Lung microvascular endothelial cell (primary cell): ENCODE results near the gene ACOT6. TPM values are rescaled to one million over a fixed set of nuclear protein-coding genes. Genes with fewer than 3 reads are reported as not detected.
"Not testable (repeated sequence)": the region's sequence is repeated elsewhere in the genome, so short reads cannot be mapped to it uniquely, and the experiment has no call there.

Experiments used
- DNase-seq, 2 donors: peaks; one replicate each; pipeline versions ENCODE4 v3.0.0 to v3.0.0-alpha.2; 2010; ENCODE audit warnings: low read depth in 2 of 2
- total RNA-seq: library from RNA; depleted of rRNA; stranded (reverse); fragments of >200 nt; gene quantifications from 2 replicates; pipeline ENCODE4 v1.2.1, GENCODE V29; 2014

The ACOT6 gene
- total RNA-seq, 1 donor from 2014 or later = under 0.01 TPM

DNA sequence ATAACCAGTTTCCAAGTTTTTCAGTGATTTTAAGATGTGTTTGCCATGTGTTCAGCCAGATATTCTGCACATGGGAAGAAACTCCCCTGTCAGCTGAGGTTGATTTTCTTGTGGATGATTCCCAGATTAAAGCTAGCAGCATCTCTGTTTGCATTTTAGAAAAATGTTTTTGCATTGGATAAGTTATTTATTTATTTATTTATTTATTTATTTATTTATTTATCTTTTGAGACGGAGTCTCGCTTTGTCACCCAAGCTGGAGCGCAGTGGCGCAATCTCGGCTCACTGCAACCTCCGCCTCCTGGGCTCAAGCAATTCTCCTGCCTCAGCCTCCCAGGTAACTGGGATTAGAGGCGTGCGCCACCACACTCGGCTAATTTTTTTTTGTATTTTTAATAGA is 17.8 kb upstream of the ACOT6 start:
- no peak for DNase-seq

DNA sequence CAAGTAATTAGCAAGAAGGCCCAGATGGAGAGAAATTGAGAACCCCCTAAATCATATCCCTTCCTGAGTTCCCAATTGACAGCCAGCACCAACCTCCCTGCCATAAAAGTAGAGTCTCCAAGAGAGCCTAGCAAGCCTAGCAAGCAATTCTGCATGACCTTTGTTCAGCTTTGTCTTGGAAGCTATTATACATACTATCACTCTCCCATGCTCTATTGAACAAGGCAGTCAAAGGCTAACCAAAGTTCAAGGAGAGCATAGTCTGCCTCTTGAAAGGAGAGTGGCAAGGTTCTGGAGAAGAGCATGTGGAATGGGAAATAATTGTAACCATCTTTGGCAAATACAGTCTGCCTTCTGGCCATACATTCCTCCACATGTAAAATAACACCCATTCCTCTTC is 12.8 kb upstream of the ACOT6 start:
- no peak for DNase-seq

DNA sequence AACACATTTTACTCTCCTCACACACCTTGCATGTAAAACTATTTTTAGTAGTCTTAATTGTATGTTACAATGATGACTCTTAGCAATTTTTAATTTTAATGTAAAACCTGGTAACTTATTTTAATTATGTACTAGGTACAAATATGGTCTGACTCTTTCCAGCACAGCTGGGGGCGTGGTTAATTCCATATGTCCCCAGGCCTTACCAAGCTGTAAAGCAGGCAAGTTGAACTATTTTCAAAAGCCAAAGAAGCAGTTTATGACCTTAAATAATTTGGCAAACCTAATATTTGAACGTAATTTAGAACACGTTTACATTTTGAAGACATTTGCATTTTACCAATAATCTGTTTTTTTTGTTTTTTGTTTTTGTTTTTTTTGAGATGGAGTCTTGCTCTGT is 9.3 kb upstream of the ACOT6 start:
- DNase-seq = no peak

DNA sequence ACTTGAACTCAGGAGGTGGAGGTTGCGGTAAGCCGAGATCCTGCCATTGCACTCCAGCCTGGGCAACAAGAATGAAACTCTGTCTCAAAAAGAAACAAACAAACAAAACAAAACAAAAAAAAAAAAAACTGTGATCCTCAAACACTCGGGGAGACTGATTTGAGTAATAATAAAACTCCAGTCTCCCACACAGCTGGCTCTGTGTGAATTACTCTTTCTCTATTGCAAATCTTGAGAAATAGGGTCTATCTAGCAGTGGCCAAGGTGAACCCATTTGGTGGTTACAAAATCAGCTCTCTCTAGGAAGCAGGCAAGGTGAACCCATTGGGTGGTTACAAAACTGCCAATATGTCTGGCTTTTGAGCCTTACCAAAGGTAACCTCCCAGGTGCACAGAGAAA is 6.0 kb upstream of the ACOT6 start:
- DNase-seq = no peak

DNA sequence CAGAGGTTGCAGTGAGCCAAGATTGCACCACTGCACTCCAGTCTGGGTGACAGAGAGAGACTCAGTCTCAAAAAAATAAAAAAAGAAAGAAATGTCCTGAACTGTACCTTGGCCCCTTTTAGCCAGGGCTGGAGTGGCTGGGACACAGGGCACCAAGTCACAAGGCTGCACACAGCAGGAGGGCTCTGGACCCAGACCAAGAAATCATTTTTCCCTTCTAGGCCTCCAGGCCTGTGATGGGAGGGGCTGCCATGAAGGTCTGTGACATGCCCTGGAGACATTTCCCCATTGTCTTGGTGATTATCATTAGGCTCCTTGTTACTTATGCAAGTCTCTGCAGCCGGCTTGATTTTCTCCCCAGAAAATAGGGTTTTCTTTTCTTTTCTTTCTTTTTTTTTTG is 5.1 kb upstream of the ACOT6 start:
- no peak for DNase-seq

DNA sequence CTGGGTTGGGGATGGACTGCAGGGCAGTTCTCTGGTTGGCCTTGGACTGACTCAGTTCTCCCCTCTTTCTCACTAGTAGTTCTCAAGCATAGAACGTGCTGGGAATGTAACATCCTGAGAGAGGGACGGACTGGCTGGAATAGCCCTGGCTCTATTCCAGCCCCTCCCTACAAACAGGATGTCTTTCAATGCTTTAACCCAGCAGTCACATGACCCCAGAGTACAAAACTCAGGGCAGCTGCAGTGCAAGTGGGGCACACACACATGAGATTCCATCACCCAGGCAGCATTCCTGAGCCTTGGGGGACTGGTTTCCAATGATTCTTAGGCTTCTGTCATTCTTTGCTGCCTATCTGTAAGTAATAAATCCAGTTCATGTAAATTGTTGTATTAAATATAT is 1.6 kb upstream of the ACOT6 start:
- peak; percentile 62 for DNase-seq

DNA sequence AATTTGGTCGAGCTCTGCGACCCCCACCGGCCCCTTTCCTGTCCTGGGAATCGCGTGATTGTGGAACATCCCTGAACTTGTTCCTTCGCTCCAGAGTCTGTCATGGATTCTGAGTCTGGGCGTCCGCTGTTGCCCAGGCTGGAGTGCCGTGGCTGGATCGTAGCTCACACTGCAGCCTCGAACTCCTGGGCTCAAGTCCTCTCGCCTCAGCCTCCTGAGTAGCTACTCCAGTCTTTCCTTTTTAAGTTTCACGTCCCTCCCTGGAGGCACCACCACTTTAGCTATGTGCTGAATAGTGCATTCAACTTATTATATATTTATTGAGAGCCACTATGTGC is 698 bp downstream of the ACOT6 start:
- no peak for DNase-seq

DNA sequence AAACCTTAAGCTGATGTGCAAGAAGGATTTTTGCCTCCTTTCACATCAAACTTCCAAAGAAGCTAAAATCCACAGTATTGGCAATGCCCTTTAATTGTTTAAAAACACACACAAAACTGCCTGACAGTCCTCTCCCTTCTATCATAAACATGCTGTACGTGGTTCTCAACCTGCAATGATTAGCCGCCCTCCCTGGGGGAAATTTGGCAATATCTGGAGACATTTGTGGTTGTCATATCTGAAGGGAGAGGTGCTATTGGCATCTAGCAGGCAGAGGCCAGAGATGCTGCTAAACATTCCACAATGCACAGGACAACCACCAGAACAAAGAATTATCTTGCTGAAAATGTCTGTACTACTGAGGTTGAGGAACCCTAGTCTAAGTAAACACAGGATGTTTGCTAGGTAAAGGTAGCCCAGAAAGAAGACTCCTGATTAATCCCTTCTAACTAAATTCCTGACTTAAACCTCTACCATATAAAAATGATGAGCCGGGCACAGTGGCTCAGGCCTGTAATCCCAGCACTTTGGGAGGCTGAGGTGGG is 1.2 kb downstream of the ACOT6 start:
- DNase-seq = no peak

DNA sequence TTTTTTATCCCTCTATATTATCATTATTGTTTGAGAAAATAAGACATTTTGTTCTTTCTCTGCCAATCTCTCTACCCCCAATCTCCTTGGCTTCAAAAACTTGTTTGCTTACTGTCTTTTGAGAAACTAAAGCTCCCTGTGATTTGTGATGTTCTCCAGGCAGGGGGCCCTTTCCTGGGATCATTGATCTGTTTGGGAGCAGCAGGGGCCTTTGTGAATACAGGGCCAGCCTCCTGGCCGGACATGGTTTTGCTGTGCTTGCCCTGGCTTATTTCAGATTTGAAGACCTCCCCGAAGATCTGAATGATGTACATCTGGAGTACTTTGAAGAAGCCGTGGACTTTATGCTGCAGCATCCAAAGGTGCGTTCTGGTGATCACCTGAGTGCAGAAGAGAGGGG is 4.5 kb downstream of the ACOT6 start:
- DNase-seq = no peak

DNA sequence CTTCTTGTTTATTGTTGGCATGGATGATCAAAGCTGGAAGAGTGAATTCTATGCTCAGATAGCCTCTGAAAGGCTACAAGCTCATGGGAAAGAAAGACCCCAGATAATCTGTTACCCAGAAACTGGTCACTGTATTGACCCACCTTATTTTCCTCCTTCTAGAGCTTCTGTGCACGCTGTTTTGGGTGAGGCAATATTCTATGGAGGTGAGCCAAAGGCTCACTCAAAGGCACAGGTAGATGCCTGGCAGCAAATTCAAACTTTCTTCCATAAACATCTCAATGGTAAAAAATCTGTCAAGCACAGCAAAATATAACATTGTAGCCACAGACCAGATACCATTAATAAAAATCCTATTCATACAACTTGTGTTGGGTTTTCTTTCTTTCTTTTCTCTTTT is 7.2 kb downstream of the ACOT6 start:
- DNase-seq = no peak

DNA sequence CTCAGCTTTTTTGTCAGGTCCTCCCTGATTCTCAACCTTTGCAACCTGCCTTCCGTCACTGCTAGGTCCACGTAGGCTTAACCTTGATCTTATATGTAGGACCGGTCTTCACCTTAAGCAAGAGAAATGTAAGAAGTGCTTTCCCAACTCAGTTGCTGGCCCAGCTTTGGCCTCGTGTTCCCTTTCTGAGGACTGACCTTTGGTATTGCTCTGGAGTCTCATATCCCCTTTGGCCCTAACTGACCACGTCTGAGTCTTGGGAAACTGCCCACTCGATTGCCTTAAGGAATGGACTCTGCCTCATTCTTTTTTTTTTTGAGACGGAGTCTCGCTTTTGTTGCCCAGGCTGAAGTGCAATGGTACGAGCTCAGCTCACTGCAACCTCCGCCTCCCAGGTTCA is 8.0 kb downstream of the ACOT6 start:
- no peak for DNase-seq

DNA sequence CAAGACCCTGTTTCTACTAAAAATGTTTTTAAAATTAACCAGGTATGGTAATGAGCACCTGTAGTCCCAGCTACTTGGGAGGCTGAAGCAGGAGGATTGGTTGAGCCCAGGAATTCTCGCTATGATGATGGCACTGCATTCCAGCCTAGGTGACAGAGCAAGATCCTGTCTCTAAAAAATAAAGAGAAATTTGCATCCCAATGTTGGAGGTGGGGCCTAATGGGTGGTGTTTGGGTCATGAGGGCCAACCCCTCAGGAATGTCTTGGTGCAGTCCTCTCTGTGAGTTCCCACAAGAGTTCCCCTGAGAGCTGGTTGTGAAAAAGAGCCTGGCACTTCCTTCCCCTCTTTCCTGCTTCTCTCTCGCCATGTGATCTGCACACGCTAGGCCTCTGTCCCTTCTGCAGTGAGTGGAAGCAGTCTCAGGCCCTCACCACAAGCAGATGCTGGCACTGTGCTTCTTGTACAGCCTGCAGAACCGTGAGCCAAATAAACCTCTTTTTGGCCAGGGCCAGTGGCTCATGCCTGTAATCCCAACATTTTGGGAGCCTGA is 11.3 kb downstream of the ACOT6 start:
- DNase-seq = no peak

DNA sequence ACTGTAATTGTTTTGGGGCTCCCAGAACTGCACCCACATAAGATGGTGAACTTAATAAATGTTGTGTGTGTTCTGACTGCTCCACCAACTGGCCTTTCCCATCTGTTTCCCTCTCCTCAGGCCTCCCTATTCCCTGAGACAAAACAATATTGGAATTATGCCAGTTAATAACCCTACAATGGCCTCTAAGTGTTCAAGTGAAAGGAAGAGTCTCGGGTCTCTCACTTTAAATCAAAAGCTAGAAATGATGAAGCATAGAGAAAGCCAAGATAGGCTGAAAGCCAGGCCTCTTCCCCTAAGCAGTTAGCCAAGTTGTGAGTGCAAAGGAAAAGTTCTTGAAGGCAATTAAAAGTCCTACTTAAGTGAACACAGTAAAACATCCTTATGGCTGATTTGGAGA is 13.4 kb downstream of the ACOT6 start:
- peak in 1 of 2 donors; percentile 10 for DNase-seq

DNA sequence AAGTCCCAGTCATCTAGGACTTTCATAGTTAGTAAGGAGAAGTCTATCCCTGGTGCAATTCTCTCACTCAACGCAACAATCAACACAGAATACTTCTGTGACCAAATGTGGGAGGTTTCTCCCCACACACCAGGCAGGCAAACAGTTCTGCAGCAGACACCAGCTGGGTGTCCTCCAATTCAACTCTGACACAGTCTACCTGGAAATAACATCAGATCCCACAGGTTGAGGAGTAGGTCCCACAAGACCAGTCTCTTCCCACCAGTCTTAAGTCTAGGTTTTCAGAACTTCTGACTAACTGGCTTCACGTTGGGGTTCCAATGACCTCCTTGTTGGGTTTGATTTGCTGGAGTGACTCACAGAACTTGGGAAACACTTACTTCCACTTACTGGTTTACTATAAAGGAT is 14.8 kb downstream of the ACOT6 start:
- DNase-seq = no peak

DNA sequence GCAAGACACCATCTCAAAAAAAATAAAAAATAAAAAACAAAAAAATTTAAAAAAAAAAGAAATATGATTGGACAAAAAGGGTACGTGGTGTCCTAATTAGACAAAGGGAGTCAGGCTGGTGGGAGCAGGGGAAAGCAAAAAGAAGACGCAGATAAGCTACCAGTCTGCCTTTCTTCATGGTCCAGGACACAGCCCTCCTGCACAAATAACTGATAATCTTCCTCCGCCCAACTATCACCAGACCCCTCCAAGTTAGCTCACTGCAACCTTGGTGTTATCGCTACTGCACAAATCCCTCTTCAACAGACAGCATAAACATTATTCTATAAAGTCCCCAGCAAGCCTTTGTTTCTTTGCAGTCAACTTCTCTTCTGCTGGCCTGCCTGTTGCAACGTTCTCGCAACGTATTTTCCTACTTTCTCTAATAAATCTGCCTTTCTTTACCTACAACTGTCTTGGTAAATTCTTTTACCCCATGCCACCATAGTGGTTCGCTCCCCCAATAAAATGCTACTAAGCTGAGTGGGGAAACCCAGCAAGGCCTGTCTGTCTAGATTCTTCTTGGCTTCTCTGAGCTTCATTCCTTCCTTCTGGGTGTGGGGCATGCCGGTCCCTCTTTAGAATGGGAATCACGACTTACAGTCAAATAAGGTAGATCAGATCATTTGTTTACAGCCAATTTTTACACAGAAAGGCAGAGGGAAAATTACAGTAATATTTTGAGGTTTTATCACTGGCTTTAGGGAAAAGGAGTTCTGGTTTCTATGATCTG is 17.9 kb downstream of the ACOT6 start:
- DNase-seq = no peak

DNA sequence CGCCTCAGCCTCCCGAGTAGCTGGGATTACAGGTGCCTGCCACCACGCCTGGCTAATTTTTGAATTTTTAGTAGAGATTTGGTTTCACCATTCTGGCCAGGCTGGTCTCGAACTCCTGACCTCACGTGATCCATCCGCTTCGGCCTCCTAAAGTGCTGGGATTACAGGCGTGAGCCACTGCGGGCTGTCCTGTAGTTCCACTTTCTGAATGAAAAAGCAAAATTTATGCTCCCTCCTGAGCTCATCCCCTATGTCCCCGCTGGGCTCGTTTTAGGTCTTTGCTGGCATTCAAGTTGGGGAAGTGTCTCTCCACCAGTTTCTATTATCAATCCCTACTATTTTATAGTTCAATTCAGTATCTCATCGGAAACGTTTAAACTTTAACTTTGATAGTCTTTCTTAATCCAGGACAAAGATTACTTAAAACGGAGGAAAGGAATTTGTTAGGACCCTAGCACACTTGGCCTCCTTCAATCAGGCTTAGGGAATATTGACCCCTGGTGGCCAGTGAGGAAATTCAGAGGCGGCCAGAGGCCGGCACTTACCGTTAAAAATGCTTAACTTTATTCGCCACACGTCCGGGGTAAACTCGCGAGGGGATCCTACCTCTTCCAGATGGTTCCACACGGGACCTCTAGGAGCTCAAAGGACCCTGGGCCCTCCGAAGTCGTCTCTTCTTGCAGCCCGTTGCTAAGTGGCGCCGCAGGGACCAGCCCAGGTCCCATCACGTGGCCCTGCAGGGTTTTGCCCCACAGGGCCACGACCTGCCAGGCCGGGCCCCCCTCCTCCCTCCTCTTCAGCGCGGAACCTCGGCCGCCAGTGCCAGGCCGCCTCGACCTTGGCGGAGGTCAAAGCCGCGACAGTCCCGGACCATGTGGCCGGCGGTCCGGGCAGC is 21.0 kb downstream of the ACOT6 start:
- DNase-seq = peak; percentile 71 to 78

DNA sequence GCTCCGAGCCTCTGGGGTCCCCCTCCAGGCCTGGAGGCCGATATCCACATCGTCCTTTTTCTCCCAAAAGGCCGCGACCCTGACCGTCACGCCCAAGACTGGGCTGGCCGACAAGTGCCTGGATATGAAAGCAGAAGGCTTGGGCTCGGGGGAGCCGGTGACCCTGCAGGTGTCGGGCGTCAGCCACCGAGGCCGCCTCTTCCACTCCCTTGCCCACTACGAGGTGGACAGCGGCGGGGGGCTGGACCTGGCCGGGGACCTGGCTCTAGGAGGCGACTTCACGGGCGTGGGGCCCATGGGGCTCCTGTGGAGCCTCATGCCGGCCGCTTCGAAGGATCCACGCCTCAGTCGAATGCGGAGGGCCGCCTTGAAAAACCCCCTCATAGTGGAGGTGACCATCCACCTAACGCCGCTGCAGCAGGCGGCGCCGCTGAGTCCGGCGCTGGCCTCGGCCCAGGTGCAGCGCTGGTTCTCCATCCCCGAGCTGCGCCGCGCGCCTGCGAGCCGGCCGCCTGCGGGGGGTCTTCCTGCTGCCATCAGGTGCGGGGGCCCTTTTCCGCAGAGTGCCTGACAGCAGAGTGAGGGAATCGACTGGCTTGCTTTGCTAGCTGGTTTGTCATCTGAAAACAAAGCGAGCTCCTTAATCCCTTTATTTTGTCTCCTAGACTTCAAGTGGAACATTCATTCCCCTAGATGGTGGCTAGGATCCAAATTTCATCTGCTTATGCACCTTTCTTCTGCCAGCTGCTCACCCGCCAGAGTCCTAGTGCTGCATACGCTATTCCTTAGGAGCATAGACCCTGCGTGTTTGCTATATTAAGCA is 21.9 kb downstream of the ACOT6 start:
- DNase-seq = peak; percentile 21 to 62

DNA sequence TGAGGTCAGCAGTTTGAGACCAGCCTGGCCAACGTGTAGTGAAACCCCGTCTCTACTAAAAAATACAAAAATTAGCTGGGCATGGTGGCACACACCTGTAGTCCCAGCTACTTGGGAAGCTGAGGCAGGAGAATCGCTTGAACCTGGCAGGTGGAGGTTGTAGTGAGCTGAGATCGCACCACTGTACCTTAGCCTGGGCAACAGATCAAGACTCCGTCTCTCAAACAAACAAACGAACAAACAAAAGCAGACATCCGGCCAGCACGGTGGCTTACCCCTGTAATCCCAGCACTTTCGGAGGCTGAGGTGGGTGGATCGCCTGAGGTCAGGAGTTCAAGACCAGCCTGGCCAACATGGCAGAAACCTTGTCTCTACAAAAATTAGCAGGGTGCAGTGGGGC is 24.0 kb downstream of the ACOT6 start:
- not testable (repeated sequence) for DNase-seq

DNA sequence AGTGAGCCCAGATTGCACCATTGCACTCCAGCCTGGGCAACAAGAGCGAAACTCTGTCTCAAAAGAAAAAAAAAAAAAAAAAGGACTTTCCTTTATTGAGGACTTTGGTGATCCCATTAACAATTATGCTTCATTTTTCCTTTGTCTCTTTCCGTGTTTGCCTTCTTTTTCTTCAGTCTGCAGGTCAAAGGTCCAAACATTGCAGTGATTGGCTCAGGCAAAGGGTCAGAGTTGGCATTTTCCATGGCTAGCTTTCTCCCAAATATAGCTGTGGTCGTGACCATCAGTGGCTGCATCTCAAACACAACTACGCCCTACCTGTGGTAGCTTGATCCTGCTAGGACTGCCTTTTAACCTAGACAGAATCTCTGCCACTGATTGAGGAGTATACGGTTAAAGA is 25.5 kb downstream of the ACOT6 start:
- DNase-seq = no peak

DNA sequence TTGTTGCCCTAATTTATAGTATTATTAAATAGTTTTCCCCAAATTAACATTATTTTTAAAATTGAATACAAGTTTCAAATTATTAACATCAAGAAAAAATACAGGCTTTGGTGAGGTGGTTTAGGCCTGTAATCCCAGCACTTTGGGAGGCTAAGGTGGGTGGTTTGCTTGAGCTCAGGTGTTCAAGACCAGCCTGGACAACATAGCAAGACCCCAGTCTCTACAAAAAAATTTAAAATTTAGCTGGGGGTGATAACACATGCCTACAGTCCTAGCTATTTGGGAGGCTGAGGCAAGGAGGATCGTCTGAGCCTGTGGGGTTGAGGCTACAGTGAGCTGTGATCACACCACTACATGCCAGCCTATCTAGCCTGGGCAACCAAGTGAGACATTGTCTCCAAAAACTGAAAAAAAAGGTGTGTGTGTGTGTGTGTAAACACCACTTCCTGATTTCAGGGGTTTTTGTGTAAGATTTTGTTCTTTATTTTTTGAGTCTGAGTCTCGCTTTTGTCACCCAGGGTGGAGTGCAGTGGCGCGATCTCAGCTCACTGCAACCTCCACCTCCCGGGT is 28.6 kb downstream of the ACOT6 start:
- DNase-seq = no peak
